Measurements from ENCODE around the gene GRHL1. TPM values are rescaled to one million over a fixed set of nuclear protein-coding genes. Genes with fewer than 3 reads are reported as not detected.

The GRHL1 gene
- total RNA-seq, 6 experiments from 2014 or later, result 0.46 to 0.76 (median 0.59) TPM

- Mint-ChIP-seq H3K27me3 (ENCODE audit: insufficient read depth) (no peaks in the 10 kb centered on the region), H3K27ac (no peak overlapping the region), H3K9me3 (no peaks in the 10 kb centered on the region), H3K36me3 (ENCODE audit: low read depth) (no peaks in the 10 kb centered on the region), H3K4me1 (ENCODE audit: low read depth) (peaks cover 30% of the 10 kb centered on the region), H3K4me3 (no peak overlapping the region)
- no peak for DNase-seq
- TF ChIP-seq CTCF (IDR thresholded peaks at IDR 0.05), result no peak
Measured at GRCh38 chr2:9994462-9994861, 43.0 kb downstream of the GRHL1 start.

GRCh38 chr2:9995059-9995458 is 43.6 kb downstream of the GRHL1 start:
- H3K9me3 Mint-ChIP-seq, result no peaks in the 10 kb centered on the region
- peaks cover 30% of the 10 kb centered on the region for H3K4me1 Mint-ChIP-seq (ENCODE audit: low read depth)
- H3K27me3 Mint-ChIP-seq (ENCODE audit: insufficient read depth), result no peaks in the 10 kb centered on the region
- no peak overlapping the region for H3K4me3 Mint-ChIP-seq
- H3K27ac Mint-ChIP-seq, result no peak overlapping the region
- no peaks in the 10 kb centered on the region for H3K36me3 Mint-ChIP-seq (ENCODE audit: low read depth)
- no peak for DNase-seq
- TF ChIP-seq CTCF (IDR thresholded peaks at IDR 0.05), result no peak

GRCh38 chr2:9996321-9996720 is 44.8 kb downstream of the GRHL1 start:
- H3K27me3 Mint-ChIP-seq (ENCODE audit: insufficient read depth), result no peaks in the 10 kb centered on the region

GRCh38 chr2:9997936-9998335 is 46.4 kb downstream of the GRHL1 start:
- Mint-ChIP-seq H3K27ac (no peak overlapping the region), H3K4me1 (ENCODE audit: low read depth) (peaks cover 10% of the 10 kb centered on the region), H3K4me3 (no peak overlapping the region), H3K27me3 (ENCODE audit: insufficient read depth) (no peaks in the 10 kb centered on the region), H3K9me3 (no peaks in the 10 kb centered on the region), H3K36me3 (ENCODE audit: low read depth) (no peaks in the 10 kb centered on the region)
- no peak for DNase-seq
- TF ChIP-seq CTCF (IDR thresholded peaks at IDR 0.05), result no peak

More at GRCh38 chr2:9996321-9996720, 44.8 kb downstream of the GRHL1 start:
- Mint-ChIP-seq H3K36me3 (ENCODE audit: low read depth) (no peaks in the 10 kb centered on the region), H3K9me3 (no peaks in the 10 kb centered on the region), H3K4me3 (no peak overlapping the region), H3K4me1 (ENCODE audit: low read depth) (peaks cover 24% of the 10 kb centered on the region), H3K27ac (no peak overlapping the region)
- DNase-seq, result no peak
- no peak for TF ChIP-seq CTCF (IDR thresholded peaks at IDR 0.05)

GRCh38 chr2:9998916-9999654 is 47.6 kb downstream of the GRHL1 start:
- no peak for TF ChIP-seq CTCF (IDR thresholded peaks at IDR 0.05)
- no peaks in the 10 kb centered on the region for H3K36me3 Mint-ChIP-seq (ENCODE audit: low read depth)
- no peak overlapping the region for H3K27ac Mint-ChIP-seq
- H3K27me3 Mint-ChIP-seq (ENCODE audit: insufficient read depth), result no peaks in the 10 kb centered on the region
- DNase-seq, result no peak
- no peak overlapping the region for H3K4me3 Mint-ChIP-seq
- no peaks in the 10 kb centered on the region for H3K9me3 Mint-ChIP-seq
- H3K4me1 Mint-ChIP-seq (ENCODE audit: low read depth), result peaks cover under 1% of the 10 kb centered on the region; the same call in 1 of the 2 replicates

All from HFFc6 (cell line).